Peyer's patch (tissue), 4 donors: Measurements from ENCODE around the gene NUP50.

ENCODE experiments used
- CTCF ChIP-seq, 6 experiments: fragments of 450-650 bp in 4 of 6; fragments of 200-600 bp in 2 of 6; sonication (generic) in 1 of 6; IDR thresholded peaks; one replicate each; pipeline ENCODE4 v1.5.1; 2017 to 2019; ENCODE audit warnings: antibody characterized with exemption in 6 of 6, mild to moderate bottlenecking in 3 of 6, moderate library complexity in 1 of 6
- POLR2A ChIP-seq, 2 donors: fragments of 450-650 bp; IDR thresholded peaks; one replicate each; pipeline ENCODE4 v1.5.1; 2017; ENCODE audit warnings: antibody characterized with exemption in 2 of 2, mild to moderate bottlenecking in 2 of 2, moderate library complexity in 2 of 2

DNA sequence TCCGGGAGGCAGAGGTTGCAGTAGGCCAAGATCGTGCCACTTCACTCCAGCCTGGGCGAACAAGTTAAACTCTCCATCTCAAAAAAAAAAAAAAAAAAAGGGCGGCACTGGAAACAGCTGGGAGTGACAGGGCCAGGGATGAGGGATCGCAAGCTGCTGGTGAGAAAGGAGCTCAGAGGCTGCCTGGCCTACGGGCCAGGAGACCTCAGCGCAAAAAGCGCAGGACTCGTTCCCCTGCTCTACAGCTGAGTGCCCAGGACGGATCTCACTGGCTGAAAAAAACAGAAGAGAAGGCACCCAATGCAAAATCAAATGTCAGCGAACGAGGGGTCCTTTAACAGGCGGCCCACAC, 650 bp upstream of the NUP50 start:
- TF ChIP-seq CTCF (IDR thresholded peaks at IDR 0.05) (no peak), POLR2A (IDR thresholded peaks at IDR 0.05) (no peak)
